ENCODE measurements around the gene ATP6V0A1.
"Not testable (repeated sequence)": the region's sequence is repeated elsewhere in the genome, so short reads cannot be mapped to it uniquely, and the experiment has no call there.

Gene ATP6V0A1

DNA sequence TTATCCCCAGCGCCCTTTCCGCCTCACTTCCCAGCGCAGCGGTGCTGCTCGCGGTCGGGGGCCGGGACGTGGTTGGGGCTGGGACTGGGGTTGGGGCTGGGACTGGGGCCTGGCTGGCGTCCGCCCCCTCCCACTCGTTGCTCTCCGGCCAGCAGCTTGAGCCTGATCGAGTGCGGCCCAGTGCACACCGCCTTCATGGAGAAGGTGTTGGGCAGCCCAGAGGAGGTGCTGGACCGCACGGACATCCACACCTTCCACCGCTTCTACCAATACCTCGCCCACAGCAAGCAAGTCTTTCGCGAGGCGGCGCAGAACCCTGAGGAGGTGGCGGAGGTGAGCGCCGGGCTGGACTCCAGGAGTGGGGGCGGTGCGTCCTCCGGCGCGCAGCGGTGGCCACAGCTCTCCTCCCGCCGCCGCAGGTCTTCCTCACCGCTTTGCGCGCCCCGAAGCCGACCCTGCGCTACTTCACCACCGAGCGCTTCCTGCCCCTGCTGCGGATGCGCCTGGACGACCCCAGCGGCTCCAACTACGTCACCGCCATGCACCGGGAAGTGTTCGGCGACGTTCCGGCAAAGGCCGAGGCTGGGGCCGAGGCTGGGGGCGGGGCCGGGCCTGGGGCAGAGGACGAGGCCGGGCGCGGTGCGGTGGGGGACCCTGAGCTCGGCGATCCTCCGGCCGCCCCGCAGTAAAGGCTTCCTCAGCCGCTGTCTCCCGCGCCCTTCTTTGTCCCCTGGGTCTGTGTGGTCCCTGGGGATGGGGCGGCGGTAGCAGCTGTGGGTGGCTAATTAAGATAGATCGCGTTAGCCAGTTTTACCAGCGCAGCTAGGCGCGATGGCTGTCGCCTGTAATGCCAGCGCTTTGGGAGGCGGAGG, 95.8 kb downstream of the ATP6V0A1 start:
- Mint-ChIP-seq H3K36me3 (ENCODE audit: low read depth) (peaks cover 5% of the 10 kb centered on the region), H3K27ac (peak overlapping the region; percentile 92), H3K27me3 (ENCODE audit: low read depth) (no peaks in the 10 kb centered on the region), H3K4me3 (peak overlapping the region; percentile 91), H3K4me1 (ENCODE audit: low read depth) (peaks cover 14% of the 10 kb centered on the region), H3K9me3 (no peaks in the 10 kb centered on the region)
- DNase-seq (ENCODE audit: low spot score), result peak; percentile 81

DNA sequence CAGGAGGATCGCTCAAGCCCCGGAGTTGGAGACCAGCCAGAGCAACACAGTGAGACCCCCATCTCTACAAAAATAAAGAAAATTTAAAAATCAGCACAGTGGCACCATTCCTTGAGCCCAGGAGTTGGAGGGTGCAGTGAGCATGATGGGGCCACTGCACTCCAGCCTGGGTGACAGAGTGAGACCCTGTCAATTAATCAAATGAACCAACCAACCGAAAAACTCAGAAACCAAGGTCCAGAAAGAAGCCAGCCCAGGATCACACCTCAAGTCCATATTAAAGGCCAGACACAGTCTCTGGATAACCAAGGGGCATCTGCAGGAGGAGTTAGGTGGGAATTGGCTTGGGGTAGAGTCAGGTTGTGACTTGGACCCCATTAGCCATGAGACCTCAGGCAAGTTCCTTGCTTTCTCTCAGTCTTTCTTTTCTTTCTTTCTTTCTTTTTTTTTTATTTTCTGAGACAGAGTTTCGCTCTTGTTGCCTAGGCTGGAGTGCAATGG, 96.5 kb downstream of the ATP6V0A1 start:
- Mint-ChIP-seq H3K4me3 (peak overlapping the region; percentile 91), H3K36me3 (ENCODE audit: low read depth) (peaks cover 5% of the 10 kb centered on the region), H3K27me3 (ENCODE audit: low read depth) (no peaks in the 10 kb centered on the region), H3K4me1 (ENCODE audit: low read depth) (peaks cover 14% of the 10 kb centered on the region), H3K27ac (peak overlapping the region; percentile 92), H3K9me3 (no peaks in the 10 kb centered on the region)
- no peak for DNase-seq (ENCODE audit: low spot score)

DNA sequence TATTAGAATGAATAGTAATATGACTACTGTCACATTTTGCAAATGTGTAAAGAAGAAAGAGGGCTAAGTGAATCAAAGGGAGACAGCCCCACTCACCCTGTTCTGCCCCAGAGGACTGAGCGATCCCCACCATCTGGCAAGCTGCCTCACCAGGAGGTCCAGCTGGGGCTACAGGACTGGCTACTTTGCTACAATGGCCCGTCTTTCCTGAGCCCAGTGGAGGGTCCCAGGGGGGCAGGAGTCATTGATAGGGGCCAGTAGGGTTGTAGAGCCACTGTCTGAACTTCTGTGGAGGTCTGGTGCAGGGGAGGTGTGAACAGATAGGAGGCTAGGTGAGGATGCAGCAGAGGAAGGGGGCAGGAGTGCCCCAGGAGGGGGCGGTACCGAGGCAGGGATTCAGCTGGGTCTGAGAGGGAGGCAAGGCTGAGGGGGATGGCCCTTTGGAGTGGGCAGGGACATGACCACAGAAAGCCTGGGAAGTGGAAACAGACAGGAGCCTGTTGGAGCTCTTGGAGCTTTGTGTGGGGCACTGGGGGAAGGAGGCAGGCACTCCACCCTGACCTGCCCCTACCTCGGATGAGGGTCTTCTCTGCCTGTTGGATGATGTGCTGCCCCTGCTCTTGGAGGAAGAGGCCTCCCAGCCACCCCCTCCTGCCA, 97.4 kb downstream of the ATP6V0A1 start:
- not testable (repeated sequence) for H3K36me3 Mint-ChIP-seq (ENCODE audit: low read depth); H3K27me3 Mint-ChIP-seq (ENCODE audit: low read depth); H3K9me3 Mint-ChIP-seq; DNase-seq (ENCODE audit: low spot score); H3K27ac Mint-ChIP-seq
- Mint-ChIP-seq H3K4me3 (peak overlapping the region; percentile 91), H3K4me1 (ENCODE audit: low read depth) (peaks cover 15% of the 10 kb centered on the region)

DNA sequence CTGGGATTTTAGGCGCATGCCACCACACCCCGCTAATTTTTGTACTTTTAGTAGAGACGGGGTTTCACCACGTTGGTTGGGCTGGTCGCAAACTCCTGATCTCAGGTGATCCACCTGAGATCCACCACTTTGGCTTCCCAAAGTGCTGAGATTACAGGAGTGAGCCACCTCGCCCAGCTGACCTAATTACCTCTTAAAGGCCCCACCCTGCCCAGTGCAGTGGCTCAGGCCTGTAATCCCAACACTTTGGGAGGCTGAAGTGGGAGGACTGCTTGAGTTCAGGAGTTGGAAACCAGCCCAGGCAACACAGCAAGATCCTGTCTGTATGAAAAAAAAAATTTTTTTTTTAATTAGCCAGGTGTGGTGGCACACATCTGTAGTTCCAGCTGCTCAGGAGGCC, 100.4 kb downstream of the ATP6V0A1 start:
- peaks cover 10% of the 10 kb centered on the region for H3K36me3 Mint-ChIP-seq (ENCODE audit: low read depth)
- peaks cover 28% of the 10 kb centered on the region for H3K4me1 Mint-ChIP-seq (ENCODE audit: low read depth)
- no peak overlapping the region for H3K27ac Mint-ChIP-seq
- no peaks in the 10 kb centered on the region for H3K27me3 Mint-ChIP-seq (ENCODE audit: low read depth)
- no peak overlapping the region for H3K4me3 Mint-ChIP-seq
- H3K9me3 Mint-ChIP-seq, result no peaks in the 10 kb centered on the region
- no peak for DNase-seq (ENCODE audit: low spot score)

DNA sequence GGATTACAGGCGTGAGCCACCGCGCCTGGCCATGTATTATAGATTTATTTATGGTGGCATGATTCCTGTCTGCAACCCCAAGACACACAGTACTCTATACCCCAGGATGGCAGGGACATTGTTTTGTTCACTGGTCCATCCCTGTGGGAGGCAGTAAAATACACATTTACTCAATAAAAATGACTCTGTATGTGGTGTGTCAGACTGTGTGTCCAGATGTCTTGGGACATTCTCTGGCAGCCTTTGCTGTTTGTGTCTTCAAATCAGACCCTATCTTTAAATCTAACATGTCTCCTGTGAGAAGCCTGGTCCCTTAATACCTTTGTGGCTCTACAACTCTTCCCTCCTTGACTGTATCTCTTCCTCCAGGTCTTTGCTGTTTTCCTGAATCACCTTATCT, 101.6 kb downstream of the ATP6V0A1 start:
- H3K4me1 Mint-ChIP-seq (ENCODE audit: low read depth), result peaks cover 25% of the 10 kb centered on the region
- no peak overlapping the region for H3K27ac Mint-ChIP-seq
- H3K27me3 Mint-ChIP-seq (ENCODE audit: low read depth), result no peaks in the 10 kb centered on the region
- peaks cover 13% of the 10 kb centered on the region for H3K36me3 Mint-ChIP-seq (ENCODE audit: low read depth)
- no peak for DNase-seq (ENCODE audit: low spot score)
- H3K4me3 Mint-ChIP-seq, result peak overlapping the region; percentile 56
- no peaks in the 10 kb centered on the region for H3K9me3 Mint-ChIP-seq

DNA sequence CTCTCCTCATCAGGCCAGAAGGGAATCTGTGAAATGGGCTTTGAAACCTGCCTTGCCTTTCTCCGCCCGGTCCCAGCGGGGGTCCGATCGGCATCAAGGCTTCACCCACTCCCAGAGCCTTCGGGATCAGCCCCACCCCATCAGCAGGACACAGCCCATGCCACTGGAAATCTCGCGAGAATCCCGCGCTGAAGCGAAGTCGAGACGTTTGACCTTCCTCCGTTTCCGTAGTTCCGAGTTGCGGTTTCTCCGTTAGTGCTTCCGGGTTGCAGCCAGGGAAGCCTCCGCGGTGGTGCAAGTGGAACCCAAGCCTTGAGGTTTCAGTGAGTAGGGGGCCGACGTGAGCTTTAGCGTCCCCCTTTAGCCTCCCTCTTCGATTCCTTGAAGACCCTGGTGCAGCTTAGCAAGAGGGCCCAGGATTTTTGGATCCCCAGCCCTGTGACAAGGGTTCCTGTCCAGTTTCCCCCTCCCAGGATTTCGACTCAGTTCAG, 103.3 kb downstream of the ATP6V0A1 start, which contains the start of gene COASY:
COASY (plus strand) TSS at position 252 of the 491 bp plus-strand sequence. CDS start 475 bp downstream, outside the sequence.
- H3K27me3 Mint-ChIP-seq (ENCODE audit: low read depth), result no peaks in the 10 kb centered on the region
- peaks cover 24% of the 10 kb centered on the region for H3K4me1 Mint-ChIP-seq (ENCODE audit: low read depth)
- H3K9me3 Mint-ChIP-seq, result no peaks in the 10 kb centered on the region

DNA sequence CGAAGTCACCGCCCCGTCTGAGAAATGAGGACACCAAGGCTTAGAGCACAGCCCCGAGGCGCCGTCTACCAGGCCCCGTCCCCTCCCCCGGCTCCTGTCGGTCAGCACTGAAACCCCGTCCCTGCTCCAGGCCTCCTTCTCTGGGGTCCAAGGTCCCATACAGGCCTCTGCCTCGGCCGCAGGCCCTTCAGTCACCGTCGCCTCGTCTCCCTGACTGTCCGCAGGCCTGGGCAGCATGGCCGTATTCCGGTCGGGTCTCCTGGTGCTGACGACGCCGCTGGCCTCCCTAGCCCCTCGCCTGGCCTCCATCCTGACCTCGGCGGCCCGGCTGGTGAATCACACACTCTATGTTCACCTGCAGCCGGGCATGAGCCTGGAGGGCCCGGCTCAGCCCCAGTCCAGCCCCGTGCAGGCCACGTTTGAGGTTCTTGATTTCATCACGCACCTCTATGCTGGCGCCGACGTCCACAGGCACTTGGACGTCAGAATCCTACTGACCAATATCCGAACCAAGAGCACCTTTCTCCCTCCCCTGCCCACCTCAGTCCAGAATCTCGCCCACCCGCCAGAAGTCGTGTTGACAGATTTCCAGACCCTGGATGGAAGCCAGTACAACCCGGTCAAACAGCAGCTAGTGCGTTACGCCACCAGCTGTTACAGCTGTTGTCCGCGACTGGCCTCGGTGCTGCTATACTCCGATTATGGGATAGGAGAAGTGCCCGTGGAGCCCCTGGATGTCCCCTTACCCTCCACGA, 103.9 kb downstream of the ATP6V0A1 start:
- DNase-seq (ENCODE audit: low spot score), result no peak
- Mint-ChIP-seq H3K36me3 (ENCODE audit: low read depth) (peaks cover 18% of the 10 kb centered on the region), H3K4me1 (ENCODE audit: low read depth) (peaks cover 24% of the 10 kb centered on the region), H3K4me3 (peak overlapping the region; percentile 92), H3K27me3 (ENCODE audit: low read depth) (no peaks in the 10 kb centered on the region), H3K9me3 (no peaks in the 10 kb centered on the region), H3K27ac (peak overlapping the region; percentile 96)

More for the DNA sequence above, 103.3 kb downstream of the ATP6V0A1 start, which contains the start of gene COASY:
- H3K27ac Mint-ChIP-seq, result peak within 1 kb of the TSS; percentile 96
- DNase-seq (ENCODE audit: low spot score), result peak; percentile 93
- peak within 1 kb of the TSS; percentile 92 for H3K4me3 Mint-ChIP-seq
- H3K36me3 Mint-ChIP-seq (ENCODE audit: low read depth), result peaks cover 16% of the 10 kb centered on the region

DNA sequence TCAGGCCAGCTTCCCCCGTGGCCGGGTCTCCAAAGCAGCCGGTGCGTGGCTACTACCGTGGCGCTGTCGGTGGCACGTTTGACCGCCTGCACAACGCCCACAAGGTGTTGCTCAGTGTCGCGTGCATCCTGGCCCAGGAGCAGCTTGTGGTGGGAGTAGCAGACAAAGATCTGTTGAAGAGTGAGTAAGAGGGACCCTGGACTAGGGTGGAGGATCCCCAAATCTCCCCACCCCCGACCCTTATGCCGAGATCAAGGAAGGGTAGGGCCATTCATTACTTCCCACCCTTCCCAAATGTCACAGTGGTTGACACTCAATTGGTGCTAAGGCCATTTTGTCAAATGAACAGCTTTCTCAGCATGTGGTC, 104.4 kb downstream of the ATP6V0A1 start:
- peak overlapping the region; percentile 96 for H3K27ac Mint-ChIP-seq

DNA sequence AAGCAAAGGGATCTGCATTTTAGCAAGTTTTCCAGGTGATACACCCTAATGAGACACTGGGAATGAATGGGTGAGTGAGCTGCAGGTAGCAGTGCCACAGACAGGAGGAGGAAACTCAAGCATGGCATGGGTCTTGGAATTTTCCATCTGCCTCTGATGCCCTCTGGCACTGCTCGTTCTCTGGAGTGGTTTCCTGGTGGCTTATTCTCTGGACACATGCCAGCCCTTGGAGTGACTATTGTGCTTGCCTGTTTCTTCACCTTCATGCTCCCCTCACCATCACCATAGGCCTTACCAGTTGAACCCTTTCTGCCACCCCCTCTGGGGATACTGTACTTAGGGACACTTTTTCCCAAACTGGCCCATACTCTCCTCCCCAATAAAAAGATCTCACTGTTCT, 104.9 kb downstream of the ATP6V0A1 start:
- H3K27ac Mint-ChIP-seq, result peak overlapping the region; percentile 74
- peaks cover 29% of the 10 kb centered on the region for H3K4me1 Mint-ChIP-seq (ENCODE audit: low read depth)
- H3K4me3 Mint-ChIP-seq, result peak overlapping the region; percentile 92
- peaks cover 23% of the 10 kb centered on the region for H3K36me3 Mint-ChIP-seq (ENCODE audit: low read depth)
- no peak for DNase-seq (ENCODE audit: low spot score)
- no peaks in the 10 kb centered on the region for H3K9me3 Mint-ChIP-seq
- H3K27me3 Mint-ChIP-seq (ENCODE audit: low read depth), result no peaks in the 10 kb centered on the region

More for the DNA sequence above, 104.4 kb downstream of the ATP6V0A1 start:
- no peaks in the 10 kb centered on the region for H3K27me3 Mint-ChIP-seq (ENCODE audit: low read depth)
- peaks cover 27% of the 10 kb centered on the region for H3K4me1 Mint-ChIP-seq (ENCODE audit: low read depth)
- no peaks in the 10 kb centered on the region for H3K9me3 Mint-ChIP-seq
- peak overlapping the region; percentile 92 for H3K4me3 Mint-ChIP-seq
- peaks cover 21% of the 10 kb centered on the region for H3K36me3 Mint-ChIP-seq (ENCODE audit: low read depth)
- no peak for DNase-seq (ENCODE audit: low spot score)

DNA sequence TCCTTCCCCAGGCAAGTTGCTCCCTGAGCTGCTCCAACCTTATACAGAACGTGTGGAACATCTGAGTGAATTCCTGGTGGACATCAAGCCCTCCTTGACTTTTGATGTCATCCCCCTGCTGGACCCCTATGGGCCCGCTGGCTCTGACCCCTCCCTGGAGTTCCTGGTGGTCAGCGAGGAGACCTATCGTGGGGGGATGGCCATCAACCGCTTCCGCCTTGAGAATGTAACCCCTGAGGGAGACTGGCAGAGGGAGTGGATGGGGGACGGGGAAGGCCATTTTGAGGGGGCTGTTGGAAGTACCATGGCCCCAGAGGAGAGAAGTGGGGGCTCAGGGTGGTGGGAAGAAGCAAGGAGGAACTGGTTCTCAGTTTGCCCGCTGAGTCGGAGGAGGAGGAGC, 105.3 kb downstream of the ATP6V0A1 start:
- H3K36me3 Mint-ChIP-seq (ENCODE audit: low read depth), result peaks cover 27% of the 10 kb centered on the region
- peaks cover 31% of the 10 kb centered on the region for H3K4me1 Mint-ChIP-seq (ENCODE audit: low read depth)

DNA sequence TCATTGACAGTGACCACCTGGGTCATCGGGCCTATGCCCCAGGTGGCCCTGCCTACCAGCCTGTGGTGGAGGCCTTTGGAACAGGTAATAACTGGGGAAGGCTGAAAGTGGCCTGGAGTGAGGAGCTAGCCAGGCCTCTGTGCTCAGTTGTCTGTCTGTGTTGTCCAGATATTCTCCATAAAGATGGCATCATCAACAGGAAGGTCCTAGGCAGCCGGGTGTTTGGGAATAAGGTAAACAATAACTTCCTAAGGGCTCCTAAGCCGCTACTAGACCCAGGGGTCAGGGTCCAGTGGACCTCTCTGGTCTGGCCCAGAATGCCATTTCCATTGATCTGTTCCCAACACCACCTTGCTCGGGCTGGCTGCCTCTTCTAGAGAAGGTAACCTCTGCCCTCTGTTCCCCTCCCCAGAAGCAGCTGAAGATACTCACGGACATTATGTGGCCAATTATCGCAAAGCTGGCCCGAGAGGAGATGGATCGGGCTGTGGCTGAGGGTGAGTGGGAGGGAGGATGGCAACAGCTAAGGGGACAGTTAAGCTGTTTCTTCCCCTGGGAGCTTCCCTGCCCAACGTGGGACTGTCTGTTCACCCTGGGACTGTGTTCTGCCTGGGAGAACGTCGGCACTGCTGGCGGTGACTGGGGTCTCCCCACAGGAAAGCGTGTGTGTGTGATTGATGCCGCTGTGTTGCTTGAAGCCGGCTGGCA, 106.3 kb downstream of the ATP6V0A1 start:
- H3K4me1 Mint-ChIP-seq (ENCODE audit: low read depth), result peaks cover 31% of the 10 kb centered on the region
- H3K27ac Mint-ChIP-seq, result no peak overlapping the region
- no peaks in the 10 kb centered on the region for H3K9me3 Mint-ChIP-seq
- no peak overlapping the region for H3K4me3 Mint-ChIP-seq
- H3K36me3 Mint-ChIP-seq (ENCODE audit: low read depth), result peaks cover 36% of the 10 kb centered on the region
- H3K27me3 Mint-ChIP-seq (ENCODE audit: low read depth), result no peaks in the 10 kb centered on the region
- no peak for DNase-seq (ENCODE audit: low spot score)

More for the DNA sequence above, 105.3 kb downstream of the ATP6V0A1 start:
- H3K27ac Mint-ChIP-seq, result peak overlapping the region; percentile 74
- H3K9me3 Mint-ChIP-seq, result no peaks in the 10 kb centered on the region
- H3K4me3 Mint-ChIP-seq, result peak overlapping the region; percentile 92
- no peak for DNase-seq (ENCODE audit: low spot score)
- no peaks in the 10 kb centered on the region for H3K27me3 Mint-ChIP-seq (ENCODE audit: low read depth)

DNA sequence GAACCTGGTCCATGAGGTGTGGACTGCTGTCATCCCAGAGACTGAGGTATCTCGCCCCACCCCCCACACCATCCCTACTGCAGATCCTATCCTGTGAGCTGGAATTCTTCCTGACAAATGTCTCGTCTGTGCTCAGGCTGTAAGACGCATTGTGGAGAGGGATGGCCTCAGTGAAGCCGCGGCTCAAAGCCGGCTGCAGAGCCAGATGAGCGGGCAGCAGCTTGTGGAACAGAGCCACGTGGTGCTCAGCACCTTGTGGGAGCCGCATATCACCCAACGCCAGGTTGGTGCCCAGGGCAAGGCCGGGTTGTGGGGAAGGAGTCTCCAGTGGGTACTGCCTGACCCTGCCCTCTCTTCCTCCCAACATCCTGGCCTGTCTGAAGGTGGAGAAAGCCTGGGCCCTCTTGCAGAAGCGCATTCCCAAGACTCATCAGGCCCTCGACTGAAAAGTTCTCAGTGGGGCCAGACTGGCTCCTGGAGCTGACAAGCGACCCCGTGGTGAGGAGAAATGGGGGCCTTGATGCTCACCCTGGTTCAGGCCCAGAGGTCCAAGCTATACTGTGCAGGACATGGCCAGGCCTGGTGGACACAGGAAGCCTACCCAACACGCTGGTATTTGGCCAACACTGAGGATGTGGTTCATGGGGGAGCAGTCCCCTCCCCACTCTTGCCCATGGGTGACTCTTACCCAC, 107.0 kb downstream of the ATP6V0A1 start:
- Mint-ChIP-seq H3K27me3 (ENCODE audit: low read depth) (no peaks in the 10 kb centered on the region), H3K36me3 (ENCODE audit: low read depth) (peaks cover 39% of the 10 kb centered on the region), H3K4me3 (peak overlapping the region; percentile 89), H3K27ac (no peak overlapping the region), H3K9me3 (no peaks in the 10 kb centered on the region), H3K4me1 (ENCODE audit: low read depth) (peaks cover 26% of the 10 kb centered on the region)
- no peak for DNase-seq (ENCODE audit: low spot score)
